Dermis microvascular lymphatic vessel endothelial cell (primary cell): ENCODE measurements around the gene PRR35. TPM values are rescaled to one million over a fixed set of nuclear protein-coding genes. Genes with fewer than 3 reads are reported as not detected.
"Not testable (repeated sequence)": the region's sequence is repeated elsewhere in the genome, so short reads cannot be mapped to it uniquely, and the experiment has no call there.

Experiments
- DNase-seq, 2 donors: peaks; one replicate each; pipeline versions ENCODE4 v3.0.0 to v3.0.0-alpha.2; 2010; ENCODE audit warnings: low read depth in 2 of 2
- total RNA-seq: library from RNA; depleted of rRNA; stranded (reverse); fragments of >200 nt; gene quantifications from 2 replicates; pipeline ENCODE4 v1.2.1, GENCODE V29; 2014

PRR35 gene
- total RNA-seq, 1 donor from 2014 or later = not detected

- no peak for DNase-seq
Measured at GRCh38 chr16:592518-593306, 32.5 kb downstream of the PRR35 start.

- DNase-seq = no peak
Measured at GRCh38 chr16:593406-593805, 33.2 kb downstream of the PRR35 start.

- DNase-seq = no peak
Measured at GRCh38 chr16:593807-594206, 33.6 kb downstream of the PRR35 start.

- no peak for DNase-seq
Measured at GRCh38 chr16:595094-595528, 34.9 kb downstream of the PRR35 start.

- DNase-seq = no peak
Measured at GRCh38 chr16:595942-596735, 35.9 kb downstream of the PRR35 start.

GRCh38 chr16:596736-597060, 36.5 kb downstream of the PRR35 start:
- no peak for DNase-seq

GRCh38 chr16:597655-598054, 37.5 kb downstream of the PRR35 start:
- DNase-seq = not testable (repeated sequence)

GRCh38 chr16:598823-599739, 38.9 kb downstream of the PRR35 start:
- DNase-seq = no peak

- DNase-seq = peak in 1 of 2 donors; percentile 33
Measured at GRCh38 chr16:600781-601180, 40.6 kb downstream of the PRR35 start.

- DNase-seq = no peak
Measured at GRCh38 chr16:603933-604332, 43.7 kb downstream of the PRR35 start.

- DNase-seq = no peak
Measured at GRCh38 chr16:606656-607307, 46.6 kb downstream of the PRR35 start.

GRCh38 chr16:608019-608418, 47.8 kb downstream of the PRR35 start:
- DNase-seq = no peak

GRCh38 chr16:609316-609715, 49.1 kb downstream of the PRR35 start:
- DNase-seq = no peak

- DNase-seq = no peak
Measured at GRCh38 chr16:609984-610383, 49.8 kb downstream of the PRR35 start.

GRCh38 chr16:610513-611381, 50.6 kb downstream of the PRR35 start:
- DNase-seq = peak in 1 of 2 donors; percentile 43

- no peak for DNase-seq
Measured at GRCh38 chr16:615122-615521, 54.9 kb downstream of the PRR35 start.
